Peyer's patch (tissue), 4 donors: ENCODE results near the gene CTBP2.

Experiments used
- CTCF ChIP-seq, 6 experiments: fragments of 450-650 bp in 4 of 6; fragments of 200-600 bp in 2 of 6; sonication (generic) in 1 of 6; IDR thresholded peaks; one replicate each; pipeline ENCODE4 v1.5.1; 2017 to 2019; ENCODE audit warnings: antibody characterized with exemption in 6 of 6, mild to moderate bottlenecking in 3 of 6, moderate library complexity in 1 of 6
- POLR2A ChIP-seq, 2 donors: fragments of 450-650 bp; IDR thresholded peaks; one replicate each; pipeline ENCODE4 v1.5.1; 2017; ENCODE audit warnings: antibody characterized with exemption in 2 of 2, mild to moderate bottlenecking in 2 of 2, moderate library complexity in 2 of 2

- TF ChIP-seq CTCF (IDR thresholded peaks at IDR 0.05) (no peak), POLR2A (IDR thresholded peaks at IDR 0.05) (no peak)
Observed at GRCh38 chr10:125076891-125077541, 83.3 kb downstream of the CTBP2 start.
